Lower leg skin (tissue), 4 donors: ENCODE measurements around the gene CCDC187. TPM values are rescaled to one million over a fixed set of nuclear protein-coding genes. Genes with fewer than 3 reads are reported as not detected.

Source experiments
- DNase-seq, 2 donors: peaks; one replicate each; pipeline ENCODE4 v3.0.0-alpha.2; 2019; ENCODE audit warnings: low spot score in 2 of 2
- H3K4me3 ChIP-seq: fragments of 200-600 bp; sonication (generic); 2 replicates; pipeline ENCODE4 v1.5.1; 2017; ENCODE audit warnings: mild to moderate bottlenecking, low read depth; ENCODE audit not compliant: poor library complexity, severe bottlenecking
- POLR2A ChIP-seq, 2 donors: fragments of 450-650 bp; IDR thresholded peaks; one replicate each; pipeline ENCODE4 v1.6.1; 2016 to 2017; ENCODE audit warnings: antibody characterized with exemption in 2 of 2, mild to moderate bottlenecking in 1 of 2, moderate library complexity in 1 of 2
- WGBS, 2 donors: methylation state at CpG; one replicate each; pipeline ENCODE4 v1.1.5; 2018; 5-methylcytosine and 5-hydroxymethylcytosine counted together
- intact Hi-C: fragments of 100-400 bp; cut with DNase I; formaldehyde crosslinking; loops from one replicate; pipeline ENCODE4 v1.15.0; 2023; ENCODE audit warnings: low total_unique reads
- total RNA-seq, 4 donors: library from RNA; depleted of rRNA; stranded (reverse); fragments of >200 nt; gene quantifications; one replicate each; pipeline ENCODE4 v1.1.0, GENCODE V29; 2016
- TF ChIP-seq, protein P1 (sequence below), 3 donors: fragments of 450-650 bp; IDR thresholded peaks; one replicate each; pipeline ENCODE4 v1.5.1; 2016; ENCODE audit warnings: antibody characterized with exemption in 3 of 3, mild to moderate bottlenecking in 3 of 3, moderate library complexity in 2 of 3

Gene CCDC187
- total RNA-seq, 4 donors from 2014 or later = 1.1 TPM; not detected in 3

DNA sequence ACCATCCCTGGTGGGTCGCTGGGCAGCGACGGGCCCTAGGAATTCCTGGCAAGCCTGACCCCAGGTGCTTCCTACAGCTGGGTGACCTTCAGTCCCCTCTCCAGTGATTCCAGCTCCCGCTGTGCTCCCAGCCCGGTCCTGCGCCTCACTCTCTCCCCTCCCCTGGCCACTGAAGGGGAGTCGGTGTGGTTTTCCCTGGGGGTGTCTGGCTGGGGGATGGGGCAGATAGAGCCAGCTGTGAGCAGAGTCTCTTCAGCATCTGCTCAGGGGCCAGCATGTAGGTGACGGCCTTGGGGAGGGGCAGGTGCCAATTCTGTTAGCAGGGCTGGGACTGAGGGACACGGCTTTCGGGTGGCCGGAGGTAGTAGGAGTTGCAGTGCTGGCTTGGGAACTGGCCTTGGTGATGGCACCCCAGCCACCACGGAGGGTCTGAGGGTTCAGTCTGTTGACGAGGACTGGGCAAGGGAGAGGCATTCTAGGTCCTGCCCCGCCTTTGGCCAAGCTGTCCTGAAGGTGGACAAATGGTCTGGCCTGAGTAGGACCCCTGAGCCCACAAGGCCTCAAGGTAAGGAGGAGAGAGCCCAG is 26.6 kb upstream of the CCDC187 start:
- intact Hi-C loops = no loop called here
- no peak overlapping the region for H3K4me3 ChIP-seq
- TF ChIP-seq POLR2A (IDR thresholded peaks at IDR 0.05) = no peak
- TF ChIP-seq, protein P1, sequence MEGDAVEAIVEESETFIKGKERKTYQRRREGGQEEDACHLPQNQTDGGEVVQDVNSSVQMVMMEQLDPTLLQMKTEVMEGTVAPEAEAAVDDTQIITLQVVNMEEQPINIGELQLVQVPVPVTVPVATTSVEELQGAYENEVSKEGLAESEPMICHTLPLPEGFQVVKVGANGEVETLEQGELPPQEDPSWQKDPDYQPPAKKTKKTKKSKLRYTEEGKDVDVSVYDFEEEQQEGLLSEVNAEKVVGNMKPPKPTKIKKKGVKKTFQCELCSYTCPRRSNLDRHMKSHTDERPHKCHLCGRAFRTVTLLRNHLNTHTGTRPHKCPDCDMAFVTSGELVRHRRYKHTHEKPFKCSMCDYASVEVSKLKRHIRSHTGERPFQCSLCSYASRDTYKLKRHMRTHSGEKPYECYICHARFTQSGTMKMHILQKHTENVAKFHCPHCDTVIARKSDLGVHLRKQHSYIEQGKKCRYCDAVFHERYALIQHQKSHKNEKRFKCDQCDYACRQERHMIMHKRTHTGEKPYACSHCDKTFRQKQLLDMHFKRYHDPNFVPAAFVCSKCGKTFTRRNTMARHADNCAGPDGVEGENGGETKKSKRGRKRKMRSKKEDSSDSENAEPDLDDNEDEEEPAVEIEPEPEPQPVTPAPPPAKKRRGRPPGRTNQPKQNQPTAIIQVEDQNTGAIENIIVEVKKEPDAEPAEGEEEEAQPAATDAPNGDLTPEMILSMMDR (IDR thresholded peaks at IDR 0.05) = no peak
- DNase-seq = no peak
- WGBS, 2 donors = 81 to 94% methylated on average over 12 to 13 of the region's 14 CpGs

DNA sequence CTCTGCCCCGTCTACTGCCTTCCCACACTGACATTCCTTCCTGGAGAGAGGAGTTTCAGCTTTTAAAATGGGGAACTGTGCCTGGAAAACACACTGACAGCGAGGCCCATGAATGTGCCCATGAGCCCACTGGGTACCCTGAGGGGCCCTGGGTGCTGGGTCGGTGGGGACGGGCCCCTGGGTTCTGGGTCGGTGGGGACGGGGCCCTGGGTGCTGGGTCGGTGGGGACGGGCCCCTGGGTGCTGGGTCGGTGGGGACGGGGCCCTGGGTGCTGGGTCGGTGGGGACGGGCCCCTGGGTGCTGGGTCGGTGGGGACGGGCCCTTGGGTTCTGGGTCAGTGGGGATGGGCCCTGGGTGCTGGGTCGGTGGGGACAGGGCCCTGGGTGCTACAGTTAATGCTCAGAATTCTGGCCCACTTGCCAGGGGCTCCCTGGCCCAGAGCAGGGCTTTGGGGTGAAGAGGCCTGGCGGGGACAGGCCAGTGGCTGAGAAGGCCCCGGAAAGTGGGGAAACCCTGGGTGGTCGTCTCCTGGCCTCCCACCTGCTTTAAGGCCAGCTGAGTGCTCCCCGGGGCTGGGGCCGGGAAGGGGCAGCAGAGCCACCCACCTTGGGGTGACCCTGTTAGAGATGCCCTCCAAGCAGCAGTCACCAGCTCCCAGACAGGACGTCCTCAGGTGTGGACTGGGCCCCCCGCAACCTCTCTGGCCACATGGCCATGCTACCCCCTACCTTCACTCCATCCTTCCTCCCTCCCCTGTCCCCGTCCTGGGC is 25.9 kb upstream of the CCDC187 start:
- no peak overlapping the region for H3K4me3 ChIP-seq
- 87 to 92% methylated on average over 20 to 23 of the region's 23 CpGs for WGBS, 2 donors
- intact Hi-C loops = no loop called here
- TF ChIP-seq POLR2A (IDR thresholded peaks at IDR 0.05) = no peak
- TF ChIP-seq, protein P1 (IDR thresholded peaks at IDR 0.05) = no peak
- no peak for DNase-seq

DNA sequence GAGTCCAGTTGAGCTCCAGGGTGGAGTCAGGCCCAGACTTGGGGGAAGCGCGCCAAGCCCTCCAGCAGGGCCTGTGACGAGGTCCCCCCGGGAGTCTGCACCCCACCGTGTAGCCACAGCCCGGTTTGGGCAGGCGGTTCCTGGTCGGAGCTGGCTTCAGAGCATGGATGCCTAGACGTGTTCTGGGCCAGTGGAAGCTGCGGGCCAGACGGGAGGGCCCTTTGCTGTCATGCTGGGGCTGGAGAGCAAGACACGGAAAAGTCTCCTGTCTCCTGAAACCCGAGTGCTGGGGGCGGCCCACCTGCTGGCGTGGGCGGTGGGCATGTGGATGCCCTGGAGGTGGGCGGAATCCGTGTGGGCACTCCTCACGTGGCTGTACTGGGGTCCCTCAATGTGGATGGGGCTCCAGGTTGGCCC is 25.3 kb upstream of the CCDC187 start:
- no peak for TF ChIP-seq POLR2A (IDR thresholded peaks at IDR 0.05)
- TF ChIP-seq, protein P1 (IDR thresholded peaks at IDR 0.05) = no peak
- 63 to 85% methylated on average over 9 to 12 of the region's 19 CpGs for WGBS, 2 donors
- intact Hi-C loops = no loop called here
- no peak overlapping the region for H3K4me3 ChIP-seq
- DNase-seq = no peak

- intact Hi-C loops = no loop called here
- DNase-seq = no peak
- H3K4me3 ChIP-seq = no peak overlapping the region
- no peak for TF ChIP-seq POLR2A (IDR thresholded peaks at IDR 0.05)
- TF ChIP-seq, protein P1 (IDR thresholded peaks at IDR 0.05) = no peak
- WGBS, 2 donors = 25 to 46% methylated on average over 14 to 15 of the region's 15 CpGs
Measured at GRCh38 chr9:136328622-136329041, 24.7 kb upstream of the CCDC187 start.

DNA sequence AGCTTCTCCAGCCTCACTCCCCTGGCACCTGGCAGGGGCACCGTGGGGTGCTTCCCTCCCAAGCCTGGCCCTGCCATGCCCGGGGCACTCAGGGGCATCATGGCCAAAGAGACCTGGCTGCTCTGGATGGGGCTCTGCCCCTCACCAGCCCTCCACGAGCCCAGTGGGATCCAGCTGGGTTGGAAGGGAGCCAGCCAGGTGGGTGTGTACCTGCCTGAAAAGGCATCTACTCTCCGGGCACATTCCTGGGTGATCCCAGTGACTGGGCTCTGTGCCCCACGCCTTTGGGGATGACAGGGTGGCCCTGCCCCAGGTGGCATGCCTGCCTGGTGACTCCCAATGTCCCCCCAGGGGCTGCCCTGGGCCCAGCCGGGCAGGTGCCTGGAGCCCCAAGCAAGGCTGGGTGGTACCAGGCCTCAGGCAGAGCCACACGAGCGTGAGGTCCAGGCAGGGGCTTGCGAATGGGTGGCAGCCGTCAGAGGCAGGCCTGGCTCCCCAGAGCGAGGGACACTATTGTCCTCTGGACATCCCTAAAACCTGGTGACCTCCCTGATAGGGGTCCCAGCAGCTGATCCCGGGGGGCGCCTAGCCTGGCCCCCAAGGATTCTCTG is 24.2 kb upstream of the CCDC187 start:
- DNase-seq = no peak
- 16 to 17% methylated on average over 6 to 8 of the region's 13 CpGs for WGBS, 2 donors
- no peak for TF ChIP-seq POLR2A (IDR thresholded peaks at IDR 0.05)
- TF ChIP-seq, protein P1 (IDR thresholded peaks at IDR 0.05) = no peak
- H3K4me3 ChIP-seq = no peak overlapping the region
- intact Hi-C loops = no loop called here
